IPS DF 6.9 (cell line): ENCODE measurements around the gene NEXN.

Source experiments
- DNase-seq: peaks from one replicate; pipeline ENCODE4 v3.0.0-alpha.2; 2013; ENCODE audit warnings: low read depth, low spot score
- H3K27ac ChIP-seq: one replicate; pipeline ENCODE4 v1.5.1; 2013; ENCODE audit warnings: low read length, control low read depth
- H3K27me3 ChIP-seq: 2 replicates; pipeline ENCODE4 v1.6.1; 2013; ENCODE audit warnings: mild to moderate bottlenecking, low read length; ENCODE audit not compliant: control insufficient read depth, insufficient read depth
- H3K36me3 ChIP-seq: 2 replicates; pipeline ENCODE4 v1.6.1; 2013; ENCODE audit warnings: low read length; ENCODE audit not compliant: control insufficient read depth, insufficient read depth
- H3K4me1 ChIP-seq: 2 replicates; pipeline ENCODE4 v1.6.1; 2013; ENCODE audit warnings: low read length; ENCODE audit not compliant: control insufficient read depth, insufficient read depth
- H3K4me3 ChIP-seq: 2 replicates; pipeline ENCODE4 v1.5.1; 2013; ENCODE audit warnings: mild to moderate bottlenecking, low read length
- H3K9me3 ChIP-seq: 2 replicates; pipeline ENCODE4 v1.6.1; 2013; ENCODE audit warnings: low read length, inconsistent platforms; ENCODE audit not compliant: control insufficient read depth, insufficient read depth
- WGBS: extraction: QIAGEN DNeasy Blood & Tissue Kit; methylation state at CpG from one replicate; pipeline ENCODE4 v1.1.7; 2013; ENCODE audit warnings: mixed read lengths, missing lambda C conversion rate; ENCODE audit not compliant: insufficient read length, insufficient coverage; 5-methylcytosine and 5-hydroxymethylcytosine counted together

NEXN gene

GRCh38 chr1:77888081-77888780 is at the start of gene NEXN:
Gene NEXN (plus strand): TSS chr1:77888624. CDS start chr1:77916107, 27,483 bp downstream.
- Histone ChIP-seq H3K36me3 (no peaks in the 10 kb centered on the region), H3K9me3 (no peaks in the 10 kb centered on the region), H3K27ac (no peak within 1 kb of the TSS), H3K27me3 (no peaks in the 10 kb centered on the region), H3K4me1 (no peaks in the 10 kb centered on the region), H3K4me3 (peak within 1 kb of the TSS; percentile 70)
- no CpG with 5 or more reads among the region's 36 CpGs for WGBS
- DNase-seq, result peak; percentile 33

- no peaks in the 10 kb centered on the region for H3K36me3 ChIP-seq
- H3K27ac ChIP-seq, result no peak overlapping the region
- no peak for DNase-seq
- H3K9me3 ChIP-seq, result no peaks in the 10 kb centered on the region
- no peak overlapping the region for H3K4me3 ChIP-seq
- no peaks in the 10 kb centered on the region for H3K27me3 ChIP-seq
- no peaks in the 10 kb centered on the region for H3K4me1 ChIP-seq
- no CpG with 5 or more reads among the region's 1 CpG for WGBS
Observed at GRCh38 chr1:77841574-77841973, 46.9 kb upstream of the NEXN start.

DNA sequence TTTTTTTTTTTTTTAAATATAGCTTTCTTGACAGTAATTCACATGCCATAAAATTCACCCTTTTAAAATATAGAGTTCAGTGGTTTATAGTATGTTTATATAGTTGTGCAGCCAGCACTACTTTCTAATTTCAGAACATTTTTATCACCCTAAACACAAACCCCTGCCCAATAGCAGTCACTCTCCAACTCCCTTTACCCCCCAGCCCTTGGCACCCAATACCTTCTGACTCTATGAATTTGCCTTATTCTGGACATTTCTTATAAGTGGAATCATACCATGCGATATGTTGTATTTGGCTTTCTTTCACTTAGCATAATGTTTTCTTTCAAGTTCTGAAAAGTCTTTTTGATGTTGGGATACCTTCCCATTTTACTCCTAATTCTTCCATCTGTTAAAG is 42.5 kb upstream of the NEXN start:
- Histone ChIP-seq H3K27ac (no peak overlapping the region), H3K9me3 (no peaks in the 10 kb centered on the region), H3K36me3 (no peaks in the 10 kb centered on the region), H3K4me1 (no peaks in the 10 kb centered on the region), H3K27me3 (no peaks in the 10 kb centered on the region), H3K4me3 (no peak overlapping the region)
- no peak for DNase-seq
- no CpG with 5 or more reads among the region's 1 CpG for WGBS

GRCh38 chr1:77846966-77847365 is 41.5 kb upstream of the NEXN start:
- H3K27ac ChIP-seq, result no peak overlapping the region
- H3K9me3 ChIP-seq, result no peaks in the 10 kb centered on the region
- DNase-seq, result no peak
- WGBS, result no CpG with 5 or more reads among the region's 3 CpGs
- H3K27me3 ChIP-seq, result no peaks in the 10 kb centered on the region
- H3K4me3 ChIP-seq, result no peak overlapping the region
- H3K36me3 ChIP-seq, result no peaks in the 10 kb centered on the region
- H3K4me1 ChIP-seq, result no peaks in the 10 kb centered on the region

- no peak for DNase-seq
- WGBS, result no CpG with 5 or more reads among the region's 9 CpGs
- Histone ChIP-seq H3K27ac (no peak overlapping the region), H3K4me1 (no peaks in the 10 kb centered on the region), H3K27me3 (no peaks in the 10 kb centered on the region), H3K9me3 (no peaks in the 10 kb centered on the region), H3K36me3 (no peaks in the 10 kb centered on the region), H3K4me3 (no peak overlapping the region)
Observed at GRCh38 chr1:77847621-77848080, 40.8 kb upstream of the NEXN start.

GRCh38 chr1:77850082-77850481 is 38.3 kb upstream of the NEXN start:
- no peak overlapping the region for H3K27ac ChIP-seq
- no peaks in the 10 kb centered on the region for H3K27me3 ChIP-seq
- DNase-seq, result no peak
- no CpG with 5 or more reads among the region's 1 CpG for WGBS
- no peaks in the 10 kb centered on the region for H3K4me1 ChIP-seq
- no peak overlapping the region for H3K4me3 ChIP-seq
- no peaks in the 10 kb centered on the region for H3K9me3 ChIP-seq
- no peaks in the 10 kb centered on the region for H3K36me3 ChIP-seq

- no peaks in the 10 kb centered on the region for H3K4me1 ChIP-seq
- no peaks in the 10 kb centered on the region for H3K27me3 ChIP-seq
- no peaks in the 10 kb centered on the region for H3K9me3 ChIP-seq
- DNase-seq, result no peak
- no peak overlapping the region for H3K27ac ChIP-seq
- no CpG with 5 or more reads among the region's 4 CpGs for WGBS
- H3K36me3 ChIP-seq, result no peaks in the 10 kb centered on the region
- no peak overlapping the region for H3K4me3 ChIP-seq
Observed at GRCh38 chr1:77857552-77857951, 30.9 kb upstream of the NEXN start.

DNA sequence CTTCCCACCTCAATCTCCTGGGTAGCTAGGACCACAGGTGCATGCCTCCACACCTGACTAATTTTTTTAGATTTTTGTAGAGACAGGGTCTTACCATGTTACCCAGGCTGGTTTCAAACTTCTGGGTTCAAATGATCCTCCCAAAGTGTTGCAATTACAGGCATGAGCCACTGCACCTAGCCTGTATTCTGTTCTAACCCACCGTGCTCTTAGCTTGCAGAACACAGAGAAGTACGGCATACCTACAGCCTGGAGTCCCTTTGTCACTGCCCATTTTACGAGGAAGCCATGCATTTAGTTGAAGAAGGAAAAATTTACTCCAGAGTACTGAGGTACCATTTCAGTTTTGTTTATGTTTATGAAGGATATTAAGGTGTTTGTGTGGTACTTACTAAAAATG is 29.7 kb upstream of the NEXN start:
- WGBS, result no CpG with 5 or more reads among the region's 3 CpGs
- no peak for DNase-seq
- no peaks in the 10 kb centered on the region for H3K4me1 ChIP-seq
- H3K27ac ChIP-seq, result no peak overlapping the region
- H3K36me3 ChIP-seq, result no peaks in the 10 kb centered on the region
- no peaks in the 10 kb centered on the region for H3K27me3 ChIP-seq
- H3K9me3 ChIP-seq, result no peaks in the 10 kb centered on the region
- H3K4me3 ChIP-seq, result no peak overlapping the region

DNA sequence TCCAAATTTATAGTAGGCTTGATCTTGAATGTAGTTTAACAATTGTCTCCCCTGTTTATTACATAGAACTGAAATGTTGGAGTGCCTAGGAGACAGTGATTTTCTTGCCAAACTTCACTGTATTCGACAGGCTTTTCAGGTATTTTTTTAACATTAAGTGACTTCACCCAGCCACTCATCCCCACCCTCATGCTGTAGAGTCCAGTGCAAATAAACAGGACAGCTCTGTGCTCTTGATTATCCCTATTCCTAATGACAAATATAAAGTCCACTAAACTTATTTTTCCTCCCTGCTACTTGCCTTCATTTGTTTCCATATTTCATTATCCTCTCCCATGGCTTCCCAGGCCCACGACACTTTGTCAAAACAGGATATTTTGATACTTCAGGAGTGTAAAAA is 29.2 kb upstream of the NEXN start:
- no CpG with 5 or more reads among the region's 2 CpGs for WGBS
- no peaks in the 10 kb centered on the region for H3K27me3 ChIP-seq
- H3K4me1 ChIP-seq, result no peaks in the 10 kb centered on the region
- no peaks in the 10 kb centered on the region for H3K9me3 ChIP-seq
- no peaks in the 10 kb centered on the region for H3K36me3 ChIP-seq
- H3K4me3 ChIP-seq, result no peak overlapping the region
- no peak for DNase-seq
- H3K27ac ChIP-seq, result no peak overlapping the region

- Histone ChIP-seq H3K4me1 (no peaks in the 10 kb centered on the region), H3K9me3 (no peaks in the 10 kb centered on the region), H3K36me3 (no peaks in the 10 kb centered on the region), H3K27ac (no peak overlapping the region), H3K27me3 (no peaks in the 10 kb centered on the region), H3K4me3 (no peak overlapping the region)
- WGBS, result no CpG with 5 or more reads among the region's 4 CpGs
- no peak for DNase-seq
Observed at GRCh38 chr1:77866296-77866695, 22.1 kb upstream of the NEXN start.

GRCh38 chr1:77872645-77873044 is 15.8 kb upstream of the NEXN start:
- Histone ChIP-seq H3K36me3 (no peaks in the 10 kb centered on the region), H3K27me3 (no peaks in the 10 kb centered on the region), H3K4me3 (no peak overlapping the region), H3K9me3 (no peaks in the 10 kb centered on the region), H3K4me1 (no peaks in the 10 kb centered on the region), H3K27ac (no peak overlapping the region)
- no CpG with 5 or more reads among the region's 1 CpG for WGBS
- no peak for DNase-seq
